K562 (cell line): Measurements from ENCODE around the gene SLC3A2. TPM values are rescaled to one million over a fixed set of nuclear protein-coding genes. Genes with fewer than 3 reads are reported as not detected.
A peak's percentile ranks its signal among the peaks of the same experiment; 100 is the strongest.
"Not testable (repeated sequence)": the region's sequence is repeated elsewhere in the genome, so short reads cannot be mapped to it uniquely, and the experiment has no call there.

ENCODE experiments used
- ATAC-seq: fragments of 200-7000 bp; cut with Tn5 transposase; 3 replicates; pipeline ENCODE4 v1.9.1; 2020; ENCODE audit warnings: moderate library complexity
- BruUV-seq: library from RNA; stranded (reverse); fragments of 400-500 nt; replicated peaks from 2 replicates; lab custom pipeline; 2021; lab: Mats Ljungman, UMichigan
- CTCF ChIA-PET: fragments of 300-600 bp; formaldehyde crosslinking; extraction: SDS; loops from one replicate; lab custom pipeline; 2021; ENCODE audit warnings: low intra/inter-chr PET ratio; lab: Yijun Ruan, JAX
- POLR2A ChIA-PET: fragments of 300-600, 350-650 bp; sonication (Branson Sonifier 250); formaldehyde crosslinking; extraction: SDS; loops from one replicate; lab custom pipeline; 2021; ENCODE audit warnings: antibody characterized with exemption, inconsistent platforms; lab: Yijun Ruan, JAX
- DNase-seq, 4 experiments: peaks; one replicate each; pipeline versions ENCODE4 v3.0.0 to v3.0.0-alpha.2; 2011 to 2018; ENCODE audit warnings: low spot score in 3 of 4, mixed read lengths in 3 of 4; ENCODE audit errors: extremely low read depth in 1 of 4
- FAIRE-seq: peaks from 2 replicates; lab custom pipeline; 2011; peaks lifted over from hg19 to GRCh38; lab: Jason Lieb, UNC
- H2AFZ ChIP-seq: 2 replicates; pipeline ENCODE4 v1.6.0; 2011; ENCODE audit warnings: low read depth, low read length, control low read depth, inconsistent platforms
- H3K27ac ChIP-seq: fragments of 200-600 bp; 3 replicates; pipeline ENCODE4 v1.8.0; 2011; ENCODE audit warnings: low read depth, mild to moderate bottlenecking, control low read depth, inconsistent platforms, low read length, moderate library complexity, mixed read lengths; ENCODE audit errors: extremely low read depth
- H3K27me3 ChIP-seq, 2 experiments: fragments of 300-600 bp in 1 of 2; 2 replicates in 1 of 2; 3 replicates in 1 of 2; pipeline versions ENCODE4 v1.6.0 to v1.8.0; 2011; ENCODE audit warnings: inconsistent platforms in 2 of 2, low read length in 2 of 2, mild to moderate bottlenecking in 1 of 2, mixed read lengths in 1 of 2, moderate library complexity in 1 of 2; ENCODE audit not compliant: control insufficient read depth in 2 of 2, insufficient read depth in 2 of 2
- H3K36me3 ChIP-seq: fragments of 300-600 bp; 3 replicates; pipeline ENCODE4 v1.8.0; 2011; ENCODE audit warnings: mild to moderate bottlenecking, low read length, inconsistent platforms; ENCODE audit not compliant: control insufficient read depth, insufficient read depth
- H3K4me1 ChIP-seq, 2 experiments: fragments of 200-600 bp in 1 of 2; replicated peaks in 1 of 2; 2 replicates in 1 of 2; 3 replicates in 1 of 2; pipeline versions ENCODE4 v1.5.1 to v1.8.0; 2011; ENCODE audit warnings: inconsistent platforms in 2 of 2, low read length in 2 of 2, mild to moderate bottlenecking in 1 of 2, mixed read lengths in 1 of 2, moderate library complexity in 1 of 2; ENCODE audit not compliant: control insufficient read depth in 2 of 2, insufficient read depth in 2 of 2
- H3K4me2 ChIP-seq: 2 replicates; pipeline ENCODE4 v1.6.1; 2011; ENCODE audit warnings: low read length, control low read depth, inconsistent platforms, mixed read lengths; ENCODE audit not compliant: insufficient read depth
- H3K4me3 ChIP-seq: fragments of 200-600 bp; sonication (generic), shearing (Covaris generic); 2 replicates; pipeline ENCODE4 v1.5.1; 2016; ENCODE audit warnings: control low read depth, inconsistent platforms
- H3K79me2 ChIP-seq: fragments of 200-600 bp; 3 replicates; pipeline ENCODE4 v1.8.0; 2011; ENCODE audit warnings: low read length, inconsistent platforms; ENCODE audit not compliant: control insufficient read depth, insufficient read depth
- H3K9ac ChIP-seq, 2 experiments: 2 replicates each; pipeline versions ENCODE4 v1.6.0 to v1.6.1; 2011; ENCODE audit warnings: low read depth in 2 of 2, low read length in 2 of 2, control low read depth in 1 of 2, inconsistent platforms in 1 of 2, mild to moderate bottlenecking in 1 of 2, mixed read lengths in 1 of 2; ENCODE audit not compliant: insufficient read depth in 1 of 2
- H3K9me1 ChIP-seq: one replicate; pipeline ENCODE4 v1.6.0; 2011; ENCODE audit warnings: inconsistent platforms, mild to moderate bottlenecking, low read length, moderate library complexity; ENCODE audit not compliant: control insufficient read depth, insufficient read depth
- H3K9me3 ChIP-seq: replicated peaks from 2 replicates; pipeline ENCODE4 v1.5.1; 2011; ENCODE audit warnings: low read depth, low read length, inconsistent platforms; ENCODE audit not compliant: control insufficient read depth, insufficient read depth
- H4K20me1 ChIP-seq: replicated peaks from 2 replicates; pipeline ENCODE4 v1.6.1; 2011; ENCODE audit warnings: low read length, inconsistent platforms, mixed read lengths; ENCODE audit not compliant: control insufficient read depth, insufficient read depth
- NRF1 ChIP-seq, 2 experiments: fragments of 450-650 bp; IDR thresholded peaks in 1 of 2; conservative IDR thresholded peaks in 1 of 2; 2 replicates each; pipeline ENCODE4 v1.6.1; 2014; ENCODE audit warnings: mild to moderate bottlenecking in 2 of 2
- SRSF1 ChIP-seq: fragments of 200-400 bp; formaldehyde crosslinking; IDR thresholded peaks from 2 replicates; pipeline ENCODE4 v1.6.1; 2017; ENCODE audit warnings: mild to moderate bottlenecking, low read depth, low read length, moderate library complexity
- ZNF77 ChIP-seq: fragments of 250-450 bp; sonication (Bioruptor Pico); IDR thresholded peaks from 2 replicates; pipeline ENCODE4 v1.5.0; 2020
- whole genome bisulfite sequencing: fragments of 100-300 bp; shearing (Covaris generic); methylation state at CpG from one replicate; pipeline ENCODE4 v1.1.6; 2016; ENCODE audit warnings: low coverage, mixed read lengths; ENCODE audit not compliant: insufficient coverage; ENCODE audit errors: missing lambda C conversion rate; 5-methylcytosine and 5-hydroxymethylcytosine counted together
- in situ Hi-C: fragments of 300-500 bp; cut with MboI; formaldehyde crosslinking; loops from 4 replicates; pipeline ENCODE4 v1.15.0; 2018; ENCODE audit warnings: inconsistent platforms, mixed read lengths
- intact Hi-C: fragments of 100-400 bp; cut with micrococcal nuclease; formaldehyde crosslinking; loops from 2 replicates; pipeline ENCODE4 v1.14.2; 2022
- polyA plus RNA-seq, 8 experiments: library from polyadenylated mRNA; depleted of rRNA in 4 of 8; stranded (reverse) in 5 of 8; unstranded in 3 of 8; fragments of >200 nt; fragmentation: Nextera tagmentation in 2 of 8; fragmentation: Illumina TruSeq in 1 of 8; extraction: Ambion mirVana in 2 of 8; extraction: Trizol in 1 of 8; gene quantifications; 2 replicates each; pipeline versions ENCODE4 v1.2.1 to v1.2.3, GENCODE V29; 2011 to 2014; ENCODE audit warnings: inconsistent platforms in 1 of 8, missing spikeins in 1 of 8
- total RNA-seq, 7 experiments: library from RNA; depleted of rRNA in 6 of 7; stranded (reverse); fragments of >200 nt in 6 of 7; fragmentation: Illumina TruSeq in 2 of 7; extraction: Trizol in 2 of 7; gene quantifications; 2 replicates each; pipeline versions ENCODE4 v1.2.1 to v1.2.3, GENCODE V29; 2011 to 2021; ENCODE audit warnings: low replicate concordance in 1 of 7
- TF ChIP-seq, protein P1 (sequence below): fragments of 450-650 bp; IDR thresholded peaks from 2 replicates; pipeline ENCODE4 v1.6.1; 2016; ENCODE audit warnings: mild to moderate bottlenecking, moderate library complexity

The SLC3A2 gene
- total and polyA plus RNA-seq, 9 of the 15 experiments (the other 6 are each of a cell fraction or from before 2014, with no cell fraction given) = 20.0 to 296 (median 214) TPM

DNA sequence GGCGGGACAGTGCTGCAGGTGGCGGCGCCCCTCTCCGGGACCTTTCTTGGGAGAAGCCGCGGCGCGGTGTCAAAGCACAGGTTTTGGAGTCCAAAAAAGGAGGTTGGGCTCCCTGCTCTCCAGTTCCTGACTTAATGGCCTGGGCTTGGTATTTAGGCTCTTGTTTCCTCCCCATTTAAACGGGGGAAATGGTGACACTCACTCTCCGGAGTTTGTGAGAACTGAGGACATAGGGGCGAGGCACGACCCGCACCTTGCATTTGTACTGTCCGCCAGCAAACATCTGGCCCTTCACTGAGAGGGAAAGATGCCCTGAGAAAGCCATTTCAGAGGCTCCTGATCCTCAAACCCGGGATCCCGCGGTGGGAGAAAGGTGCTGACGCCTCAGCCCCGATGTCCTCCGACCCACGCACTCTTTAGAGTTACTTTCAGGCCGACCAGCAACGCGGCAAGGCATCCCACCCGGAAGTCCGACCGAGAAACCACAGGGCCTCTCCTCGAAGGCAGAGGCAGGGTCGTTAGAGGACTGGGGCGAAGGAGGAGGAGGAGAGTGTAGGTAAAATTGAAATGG is 38.4 kb upstream of the SLC3A2 start (continued):
- TF ChIP-seq, protein P1, sequence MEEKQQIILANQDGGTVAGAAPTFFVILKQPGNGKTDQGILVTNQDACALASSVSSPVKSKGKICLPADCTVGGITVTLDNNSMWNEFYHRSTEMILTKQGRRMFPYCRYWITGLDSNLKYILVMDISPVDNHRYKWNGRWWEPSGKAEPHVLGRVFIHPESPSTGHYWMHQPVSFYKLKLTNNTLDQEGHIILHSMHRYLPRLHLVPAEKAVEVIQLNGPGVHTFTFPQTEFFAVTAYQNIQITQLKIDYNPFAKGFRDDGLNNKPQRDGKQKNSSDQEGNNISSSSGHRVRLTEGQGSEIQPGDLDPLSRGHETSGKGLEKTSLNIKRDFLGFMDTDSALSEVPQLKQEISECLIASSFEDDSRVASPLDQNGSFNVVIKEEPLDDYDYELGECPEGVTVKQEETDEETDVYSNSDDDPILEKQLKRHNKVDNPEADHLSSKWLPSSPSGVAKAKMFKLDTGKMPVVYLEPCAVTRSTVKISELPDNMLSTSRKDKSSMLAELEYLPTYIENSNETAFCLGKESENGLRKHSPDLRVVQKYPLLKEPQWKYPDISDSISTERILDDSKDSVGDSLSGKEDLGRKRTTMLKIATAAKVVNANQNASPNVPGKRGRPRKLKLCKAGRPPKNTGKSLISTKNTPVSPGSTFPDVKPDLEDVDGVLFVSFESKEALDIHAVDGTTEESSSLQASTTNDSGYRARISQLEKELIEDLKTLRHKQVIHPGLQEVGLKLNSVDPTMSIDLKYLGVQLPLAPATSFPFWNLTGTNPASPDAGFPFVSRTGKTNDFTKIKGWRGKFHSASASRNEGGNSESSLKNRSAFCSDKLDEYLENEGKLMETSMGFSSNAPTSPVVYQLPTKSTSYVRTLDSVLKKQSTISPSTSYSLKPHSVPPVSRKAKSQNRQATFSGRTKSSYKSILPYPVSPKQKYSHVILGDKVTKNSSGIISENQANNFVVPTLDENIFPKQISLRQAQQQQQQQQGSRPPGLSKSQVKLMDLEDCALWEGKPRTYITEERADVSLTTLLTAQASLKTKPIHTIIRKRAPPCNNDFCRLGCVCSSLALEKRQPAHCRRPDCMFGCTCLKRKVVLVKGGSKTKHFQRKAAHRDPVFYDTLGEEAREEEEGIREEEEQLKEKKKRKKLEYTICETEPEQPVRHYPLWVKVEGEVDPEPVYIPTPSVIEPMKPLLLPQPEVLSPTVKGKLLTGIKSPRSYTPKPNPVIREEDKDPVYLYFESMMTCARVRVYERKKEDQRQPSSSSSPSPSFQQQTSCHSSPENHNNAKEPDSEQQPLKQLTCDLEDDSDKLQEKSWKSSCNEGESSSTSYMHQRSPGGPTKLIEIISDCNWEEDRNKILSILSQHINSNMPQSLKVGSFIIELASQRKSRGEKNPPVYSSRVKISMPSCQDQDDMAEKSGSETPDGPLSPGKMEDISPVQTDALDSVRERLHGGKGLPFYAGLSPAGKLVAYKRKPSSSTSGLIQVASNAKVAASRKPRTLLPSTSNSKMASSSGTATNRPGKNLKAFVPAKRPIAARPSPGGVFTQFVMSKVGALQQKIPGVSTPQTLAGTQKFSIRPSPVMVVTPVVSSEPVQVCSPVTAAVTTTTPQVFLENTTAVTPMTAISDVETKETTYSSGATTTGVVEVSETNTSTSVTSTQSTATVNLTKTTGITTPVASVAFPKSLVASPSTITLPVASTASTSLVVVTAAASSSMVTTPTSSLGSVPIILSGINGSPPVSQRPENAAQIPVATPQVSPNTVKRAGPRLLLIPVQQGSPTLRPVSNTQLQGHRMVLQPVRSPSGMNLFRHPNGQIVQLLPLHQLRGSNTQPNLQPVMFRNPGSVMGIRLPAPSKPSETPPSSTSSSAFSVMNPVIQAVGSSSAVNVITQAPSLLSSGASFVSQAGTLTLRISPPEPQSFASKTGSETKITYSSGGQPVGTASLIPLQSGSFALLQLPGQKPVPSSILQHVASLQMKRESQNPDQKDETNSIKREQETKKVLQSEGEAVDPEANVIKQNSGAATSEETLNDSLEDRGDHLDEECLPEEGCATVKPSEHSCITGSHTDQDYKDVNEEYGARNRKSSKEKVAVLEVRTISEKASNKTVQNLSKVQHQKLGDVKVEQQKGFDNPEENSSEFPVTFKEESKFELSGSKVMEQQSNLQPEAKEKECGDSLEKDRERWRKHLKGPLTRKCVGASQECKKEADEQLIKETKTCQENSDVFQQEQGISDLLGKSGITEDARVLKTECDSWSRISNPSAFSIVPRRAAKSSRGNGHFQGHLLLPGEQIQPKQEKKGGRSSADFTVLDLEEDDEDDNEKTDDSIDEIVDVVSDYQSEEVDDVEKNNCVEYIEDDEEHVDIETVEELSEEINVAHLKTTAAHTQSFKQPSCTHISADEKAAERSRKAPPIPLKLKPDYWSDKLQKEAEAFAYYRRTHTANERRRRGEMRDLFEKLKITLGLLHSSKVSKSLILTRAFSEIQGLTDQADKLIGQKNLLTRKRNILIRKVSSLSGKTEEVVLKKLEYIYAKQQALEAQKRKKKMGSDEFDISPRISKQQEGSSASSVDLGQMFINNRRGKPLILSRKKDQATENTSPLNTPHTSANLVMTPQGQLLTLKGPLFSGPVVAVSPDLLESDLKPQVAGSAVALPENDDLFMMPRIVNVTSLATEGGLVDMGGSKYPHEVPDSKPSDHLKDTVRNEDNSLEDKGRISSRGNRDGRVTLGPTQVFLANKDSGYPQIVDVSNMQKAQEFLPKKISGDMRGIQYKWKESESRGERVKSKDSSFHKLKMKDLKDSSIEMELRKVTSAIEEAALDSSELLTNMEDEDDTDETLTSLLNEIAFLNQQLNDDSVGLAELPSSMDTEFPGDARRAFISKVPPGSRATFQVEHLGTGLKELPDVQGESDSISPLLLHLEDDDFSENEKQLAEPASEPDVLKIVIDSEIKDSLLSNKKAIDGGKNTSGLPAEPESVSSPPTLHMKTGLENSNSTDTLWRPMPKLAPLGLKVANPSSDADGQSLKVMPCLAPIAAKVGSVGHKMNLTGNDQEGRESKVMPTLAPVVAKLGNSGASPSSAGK = peak; percentile 69; the same call in 1 of the 2 replicates
- no peak for TF ChIP-seq ZNF77 (CRISPR knock-in tag)
- no peak for TF ChIP-seq SRSF1
- 0 out of 4 replicates have a peak, but pooled peaks of 1 of the 2 experiments have one; percentile 0 for TF ChIP-seq NRF1 (conservative IDR thresholded peaks at IDR 0.05 in 1 of 2, IDR thresholded peaks at IDR 0.05 in 1 of 2)

DNA sequence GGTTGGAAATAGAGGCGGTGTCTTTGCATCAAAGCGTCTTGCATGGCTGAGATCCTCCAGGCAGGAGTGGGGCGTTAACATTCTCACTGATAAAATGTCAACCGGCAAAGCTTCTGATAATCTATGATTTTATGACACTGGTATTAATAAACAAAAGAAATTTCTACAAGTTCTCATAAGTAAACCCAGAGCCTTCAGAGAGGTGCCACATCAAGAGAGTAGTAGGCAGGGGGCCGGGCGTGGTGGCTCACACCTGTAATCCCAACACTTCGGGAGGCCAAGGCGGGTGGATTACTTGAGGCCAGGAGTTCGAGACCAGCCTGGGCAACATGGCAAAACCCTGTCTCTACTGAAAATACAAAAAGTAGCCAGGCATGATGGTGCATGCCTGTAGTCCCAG is 37.8 kb upstream of the SLC3A2 start:
- H4K20me1 ChIP-seq, H3K27me3 ChIP-seq, in situ Hi-C loops, DNase-seq, FAIRE-seq, H3K36me3 ChIP-seq, H3K9ac ChIP-seq, CTCF ChIA-PET, H3K27ac ChIP-seq, H3K9me1 ChIP-seq, BruUV-seq, ATAC-seq, H3K4me2 ChIP-seq, H3K4me3 ChIP-seq, H3K9me3 ChIP-seq: not testable (repeated sequence)
- 69% methylated on average over 9 of the region's 9 CpGs for WGBS
- peak overlapping the region; percentile 92 for H2AFZ ChIP-seq
- intact Hi-C loops = loop anchor here (5.0 to 10.0 kb wide), 3 partner anchors 118 to 446 kb away; partner anchors contain the start of genes C11orf98, CSKMT, HNRNPUL2 and TTC9C
- H3K79me2 ChIP-seq = peaks cover 19% of the 10 kb centered on the region
- H3K4me1 ChIP-seq = peaks cover 5 to 19% of the 10 kb centered on the region in 2 experiments; a peak in 3 of 5 replicates
- POLR2A ChIA-PET = interaction anchor here (0.6 to 6.3 kb wide), 4 partner anchors 11 to 54 kb away, joined by 3 to 100 read pairs (median 19); partner anchors contain the start of gene NXF1
